AG09309 (cell line): Measurements from ENCODE around the gene ELAVL1.
"Not testable (repeated sequence)": the region's sequence is repeated elsewhere in the genome, so short reads cannot be mapped to it uniquely, and the experiment has no call there.

Experiments used
- DNase-seq: peaks from one replicate; pipeline ENCODE4 v3.0.0-alpha.2; 2010; ENCODE audit warnings: low read depth
- H3K4me3 ChIP-seq: 2 replicates; pipeline ENCODE4 v1.5.1; 2011; ENCODE audit warnings: mild to moderate bottlenecking, low read depth, low read length, moderate library complexity; ENCODE audit not compliant: control insufficient read depth
- TF ChIP-seq, protein P1 (sequence below): IDR thresholded peaks from 2 replicates; pipeline ENCODE4 v1.5.1; 2011; ENCODE audit warnings: mild to moderate bottlenecking, low read depth, low read length, inconsistent platforms; ENCODE audit not compliant: insufficient read depth, control insufficient read depth; ENCODE audit errors: missing control alignments

ELAVL1 gene

DNA sequence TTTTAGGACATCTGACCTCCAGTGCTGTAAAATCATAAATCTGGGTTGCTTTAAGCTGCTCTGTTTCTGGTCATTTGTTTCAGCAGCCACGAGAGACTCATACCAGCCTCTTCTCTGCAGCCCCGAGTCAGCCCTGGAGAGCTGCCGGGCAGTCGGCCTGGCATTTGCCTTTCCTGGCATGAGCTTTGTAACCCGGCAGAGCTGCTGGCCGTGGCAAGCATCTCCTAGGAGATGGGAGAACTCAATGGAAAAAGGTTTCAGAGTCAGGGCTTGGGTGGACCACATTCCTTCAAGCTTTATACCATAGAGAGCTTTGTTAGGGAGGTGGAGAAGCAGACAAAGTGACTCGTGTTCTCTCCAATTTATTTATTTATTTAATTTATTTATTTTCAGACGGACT lies 25.5 kb upstream of the ELAVL1 start:
- TF ChIP-seq, protein P1, sequence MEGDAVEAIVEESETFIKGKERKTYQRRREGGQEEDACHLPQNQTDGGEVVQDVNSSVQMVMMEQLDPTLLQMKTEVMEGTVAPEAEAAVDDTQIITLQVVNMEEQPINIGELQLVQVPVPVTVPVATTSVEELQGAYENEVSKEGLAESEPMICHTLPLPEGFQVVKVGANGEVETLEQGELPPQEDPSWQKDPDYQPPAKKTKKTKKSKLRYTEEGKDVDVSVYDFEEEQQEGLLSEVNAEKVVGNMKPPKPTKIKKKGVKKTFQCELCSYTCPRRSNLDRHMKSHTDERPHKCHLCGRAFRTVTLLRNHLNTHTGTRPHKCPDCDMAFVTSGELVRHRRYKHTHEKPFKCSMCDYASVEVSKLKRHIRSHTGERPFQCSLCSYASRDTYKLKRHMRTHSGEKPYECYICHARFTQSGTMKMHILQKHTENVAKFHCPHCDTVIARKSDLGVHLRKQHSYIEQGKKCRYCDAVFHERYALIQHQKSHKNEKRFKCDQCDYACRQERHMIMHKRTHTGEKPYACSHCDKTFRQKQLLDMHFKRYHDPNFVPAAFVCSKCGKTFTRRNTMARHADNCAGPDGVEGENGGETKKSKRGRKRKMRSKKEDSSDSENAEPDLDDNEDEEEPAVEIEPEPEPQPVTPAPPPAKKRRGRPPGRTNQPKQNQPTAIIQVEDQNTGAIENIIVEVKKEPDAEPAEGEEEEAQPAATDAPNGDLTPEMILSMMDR: no peak
- no peak for DNase-seq
- no peak overlapping the region for H3K4me3 ChIP-seq

DNA sequence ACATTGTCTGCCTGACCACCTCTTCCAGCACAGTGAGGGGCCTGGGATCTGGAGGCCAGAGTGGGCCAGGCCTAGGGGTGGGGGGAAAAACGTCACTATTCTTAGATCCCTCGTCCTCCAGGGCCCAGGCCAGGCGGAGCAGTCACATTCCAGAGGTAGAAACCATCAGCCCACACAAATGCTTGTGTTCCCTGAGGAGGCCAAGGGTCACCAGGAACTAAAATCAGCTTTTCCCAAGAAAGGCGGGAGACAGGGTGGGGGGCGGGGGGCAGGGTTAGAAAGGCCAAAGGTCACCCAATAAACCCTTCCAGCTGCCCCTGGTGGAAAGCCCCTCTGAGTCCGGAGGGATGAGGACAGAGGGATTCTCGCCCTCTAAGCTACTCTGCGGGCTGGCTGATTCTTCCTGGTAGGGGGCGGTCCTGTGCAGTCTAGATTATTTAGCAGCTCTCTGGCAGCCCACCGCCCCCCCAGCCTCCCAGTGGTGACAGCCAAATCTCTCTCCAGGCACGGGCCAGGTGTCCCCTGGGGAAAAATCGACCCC lies 23.6 kb upstream of the ELAVL1 start:
- H3K4me3 ChIP-seq: no peak overlapping the region
- no peak for DNase-seq
- TF ChIP-seq, protein P1: no peak

DNA sequence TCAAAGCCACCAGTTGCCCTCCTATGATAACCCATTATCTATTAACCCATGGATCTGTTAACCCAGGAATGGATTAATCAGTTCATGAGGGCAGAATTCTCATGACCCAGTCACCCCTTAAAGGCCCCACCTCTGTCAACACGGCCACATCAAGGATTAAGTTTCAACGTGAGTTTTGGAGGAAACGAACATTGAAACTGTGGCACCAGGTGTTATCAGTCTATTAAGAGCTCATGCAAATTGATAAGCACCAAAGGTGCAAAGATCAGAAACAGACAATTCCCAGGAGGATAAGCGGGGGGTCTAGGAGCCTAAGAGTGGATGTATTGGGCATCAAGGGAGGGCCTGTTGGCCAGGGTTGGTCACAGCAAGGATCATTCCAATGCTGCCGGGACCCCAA lies 19.9 kb upstream of the ELAVL1 start:
- TF ChIP-seq, protein P1: no peak
- DNase-seq: no peak
- H3K4me3 ChIP-seq: no peak overlapping the region

DNA sequence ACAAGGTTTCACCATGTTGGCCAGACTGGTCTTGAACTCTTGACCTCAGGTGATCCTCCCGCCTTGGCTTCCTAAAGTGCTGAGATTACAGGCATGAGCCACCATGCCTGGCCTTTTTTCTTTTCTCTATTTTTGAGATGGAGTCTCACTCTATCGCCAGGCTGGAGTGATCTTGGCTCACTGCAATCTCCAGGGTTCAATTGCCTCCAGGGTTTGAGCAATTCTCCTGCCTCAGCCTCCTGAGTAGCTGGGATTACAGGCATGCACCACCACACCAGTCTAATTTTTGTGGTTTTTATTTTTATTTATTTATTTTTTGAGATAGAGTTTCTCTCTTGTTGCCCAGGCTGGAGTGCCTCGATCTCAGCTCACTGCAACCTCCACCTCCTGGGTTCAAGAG lies 18.8 kb upstream of the ELAVL1 start:
- not testable (repeated sequence) for DNase-seq, H3K4me3 ChIP-seq

DNA sequence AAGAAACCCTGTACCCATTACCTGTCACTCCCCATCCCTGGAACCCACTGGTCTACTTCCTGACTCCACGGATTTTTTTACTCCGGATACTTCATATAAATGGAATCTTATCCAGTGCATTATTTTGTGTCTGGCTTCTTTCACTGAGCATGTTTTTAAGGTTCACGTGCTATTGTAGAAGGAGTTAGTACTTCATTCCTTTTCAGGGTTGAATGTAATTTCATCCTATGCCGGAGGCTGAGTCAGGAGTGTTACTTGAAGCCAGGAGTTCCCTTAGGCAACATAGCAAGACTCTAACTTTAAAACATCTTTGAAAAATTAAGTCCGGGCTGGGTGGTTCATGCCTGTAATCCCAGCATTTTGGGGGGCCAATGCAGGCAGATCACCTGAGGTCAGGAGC lies 17.9 kb upstream of the ELAVL1 start:
- no peak overlapping the region for H3K4me3 ChIP-seq
- no peak for DNase-seq
- TF ChIP-seq, protein P1: no peak

DNA sequence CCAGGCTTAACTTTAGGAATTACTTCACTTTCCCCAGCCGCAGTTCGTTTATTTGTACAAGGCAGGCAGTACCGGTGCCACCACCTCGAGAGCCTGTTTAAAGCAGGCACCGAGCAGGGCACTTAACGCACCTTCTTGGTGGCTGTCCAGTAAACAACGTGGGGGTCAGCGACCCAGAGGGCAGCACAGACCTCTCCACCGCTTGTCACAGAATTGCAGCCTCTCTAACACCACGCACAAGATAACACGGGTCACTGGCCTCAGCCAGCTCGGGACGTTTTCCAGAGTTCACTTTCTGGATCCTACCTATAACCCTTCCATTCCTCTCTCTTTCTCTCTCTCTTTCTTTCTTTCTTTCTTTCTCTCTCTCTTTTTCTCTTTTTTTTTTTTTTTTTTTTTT lies 16.8 kb upstream of the ELAVL1 start:
- no peak for DNase-seq
- TF ChIP-seq, protein P1: no peak
- no peak overlapping the region for H3K4me3 ChIP-seq

DNA sequence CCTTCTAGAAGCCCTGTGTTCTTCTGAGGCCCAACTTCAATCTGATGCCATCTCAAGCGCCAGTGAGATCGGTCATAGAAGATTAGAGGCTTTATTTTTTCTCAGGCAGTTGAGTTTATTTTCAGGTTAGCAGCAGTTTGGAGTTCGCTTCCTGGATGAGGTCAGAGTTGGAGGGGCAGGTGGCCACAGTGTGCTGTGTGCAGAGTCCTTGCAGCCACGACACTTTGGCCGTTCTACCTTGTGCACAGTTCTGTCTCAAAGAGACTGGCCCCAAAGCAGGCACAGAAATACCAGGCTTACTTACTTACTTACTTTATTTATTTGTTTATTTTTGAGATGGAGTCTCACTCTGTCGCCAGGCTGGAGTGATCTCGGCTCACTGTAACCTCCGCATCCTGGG lies 15.9 kb upstream of the ELAVL1 start:
- TF ChIP-seq, protein P1: no peak
- H3K4me3 ChIP-seq: no peak overlapping the region
- no peak for DNase-seq

DNA sequence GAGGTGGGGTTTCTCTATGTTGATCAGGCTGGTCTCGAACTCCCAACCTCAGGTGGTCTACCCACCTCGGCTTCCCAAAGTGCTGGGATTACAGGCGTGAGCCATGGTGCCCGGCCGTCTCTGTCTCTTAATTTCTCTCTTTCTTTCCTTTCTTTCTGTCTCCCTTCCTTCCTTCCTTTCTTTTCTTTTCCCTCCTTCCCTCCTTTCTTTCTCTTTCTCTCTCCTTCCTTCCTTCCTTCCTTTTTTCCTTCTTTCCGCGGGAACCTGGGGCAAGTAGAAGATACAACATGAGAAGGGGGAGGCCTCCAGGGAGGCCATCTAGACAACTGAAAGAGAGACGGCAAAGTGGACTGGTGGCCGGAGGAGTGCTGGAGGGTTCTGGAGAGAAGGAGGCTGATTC lies 15.2 kb upstream of the ELAVL1 start:
- DNase-seq: no peak
- TF ChIP-seq, protein P1: no peak
- no peak overlapping the region for H3K4me3 ChIP-seq
